Gastroesophageal sphincter (tissue), 4 donors: ENCODE results near the gene CIT. TPM values are rescaled to one million over a fixed set of nuclear protein-coding genes. Genes with fewer than 3 reads are reported as not detected.

Experiments
- ATAC-seq: fragments of 150-250 bp; one replicate; pipeline ENCODE4 v1.9.1; 2016; ENCODE audit warnings: mild to moderate bottlenecking, moderate library complexity
- H3K27ac ChIP-seq, 4 donors: fragments of 200-600 bp; sonication (generic) in 3 of 4; 1 replicate in 3 of 4; 2 replicates in 1 of 4; pipeline ENCODE4 v1.5.1; 2016 to 2019
- H3K27me3 ChIP-seq: fragments of 200-600 bp; sonication (generic); one replicate; pipeline ENCODE4 v1.5.1; 2019
- H3K36me3 ChIP-seq, 2 donors: fragments of 200-600 bp; sonication (generic); one replicate each; pipeline ENCODE4 v1.5.1; 2019; ENCODE audit warnings: control low read depth in 1 of 2
- H3K4me1 ChIP-seq, 3 donors: fragments of 200-600 bp; sonication (generic); 1 replicate in 2 of 3; 2 replicates in 1 of 3; pipeline ENCODE4 v1.5.1; 2016 to 2019; ENCODE audit warnings: control low read depth in 2 of 3
- H3K4me3 ChIP-seq, 2 donors: fragments of 200-600 bp; sonication (generic); one replicate each; pipeline ENCODE4 v1.5.1; 2019; ENCODE audit warnings: mild to moderate bottlenecking in 1 of 2, moderate library complexity in 1 of 2
- H3K9me3 ChIP-seq, 3 donors: fragments of 200-600 bp; sonication (generic); one replicate each; pipeline ENCODE4 v1.5.1; 2017 to 2019; ENCODE audit warnings: control low read depth in 2 of 3
- CTCF ChIP-seq, 4 experiments: fragments of 200-600 bp in 2 of 4; fragments of 450-650 bp in 2 of 4; sonication (generic) in 1 of 4; IDR thresholded peaks; one replicate each; pipeline ENCODE4 v1.5.1; 2017 to 2019; ENCODE audit warnings: antibody characterized with exemption in 4 of 4, mild to moderate bottlenecking in 2 of 4, moderate library complexity in 2 of 4
- EP300 ChIP-seq: sonication (generic); formaldehyde crosslinking; IDR thresholded peaks from one replicate; pipeline ENCODE4 v1.6.1; 2017; ENCODE audit warnings: antibody characterized with exemption, mild to moderate bottlenecking
- POLR2A ChIP-seq, 2 donors: fragments of 450-650 bp; IDR thresholded peaks; one replicate each; pipeline ENCODE4 v1.6.1; 2017; ENCODE audit warnings: antibody characterized with exemption in 2 of 2, mild to moderate bottlenecking in 2 of 2, moderate library complexity in 1 of 2
- POLR2AphosphoS5 ChIP-seq: sonication (generic); formaldehyde crosslinking; IDR thresholded peaks from one replicate; pipeline ENCODE4 v1.6.1; 2017; ENCODE audit warnings: antibody characterized with exemption
- WGBS, 2 donors: methylation state at CpG; one replicate each; pipeline ENCODE4 v1.1.5; 2018; ENCODE audit warnings: low coverage in 1 of 2; 5-methylcytosine and 5-hydroxymethylcytosine counted together
- total RNA-seq, 4 donors: library from RNA; depleted of rRNA; stranded (reverse); fragments of >200 nt; gene quantifications; one replicate each; pipeline ENCODE4 v1.1.0, GENCODE V29; 2016

Gene CIT
- total RNA-seq, 4 donors from 2014 or later, result 3.8 to 9.7 (median 6.6) TPM

- peaks cover 7 to 48% of the 10 kb centered on the region in 2 donors for H3K36me3 ChIP-seq
- peaks cover 0 to 5% (median 0%) of the 10 kb centered on the region in 3 donors for H3K4me1 ChIP-seq
- no peaks in the 10 kb centered on the region for H3K9me3 ChIP-seq
- no peak overlapping the region for H3K4me3 ChIP-seq
- TF ChIP-seq POLR2AphosphoS5 (no peak), CTCF (IDR thresholded peaks at IDR 0.05) (no peak), EP300 (no peak), POLR2A (IDR thresholded peaks at IDR 0.05) (no peak)
- no peak for ATAC-seq
- H3K27me3 ChIP-seq, result no peaks in the 10 kb centered on the region
- H3K27ac ChIP-seq, result no peak overlapping the region
- 54 to 86% methylated on average over 3 of the region's 3 CpGs for WGBS, 2 donors
Measured at GRCh38 chr12:119682639-119683252, 194.4 kb downstream of the CIT start.

- TF ChIP-seq POLR2AphosphoS5 (no peak), EP300 (no peak), CTCF (IDR thresholded peaks at IDR 0.05) (no peak), POLR2A (IDR thresholded peaks at IDR 0.05) (no peak)
- no peaks in the 10 kb centered on the region for H3K4me1 ChIP-seq
- no peaks in the 10 kb centered on the region for H3K27me3 ChIP-seq
- no peaks in the 10 kb centered on the region for H3K9me3 ChIP-seq
- peak overlapping the region in 1 of 4 donors; percentile 5 for H3K27ac ChIP-seq
- WGBS, 2 donors, result 86 to 95% methylated on average over 2 to 8 of the region's 9 CpGs
- no peak overlapping the region for H3K4me3 ChIP-seq
- ATAC-seq, result no peak
- H3K36me3 ChIP-seq, result peaks cover 7 to 56% of the 10 kb centered on the region in 2 donors
Measured at GRCh38 chr12:119681728-119682638, 195.1 kb downstream of the CIT start.

- ATAC-seq, result no peak
- WGBS, 2 donors, result 96 to 100% methylated on average over 4 to 7 of the region's 8 CpGs
- no peak overlapping the region for H3K27ac ChIP-seq
- H3K36me3 ChIP-seq, result peaks cover 7 to 65% of the 10 kb centered on the region in 2 donors
- H3K4me1 ChIP-seq, result no peaks in the 10 kb centered on the region
- no peak for TF ChIP-seq EP300
- no peak for TF ChIP-seq POLR2AphosphoS5
- no peak for TF ChIP-seq POLR2A (IDR thresholded peaks at IDR 0.05)
- H3K27me3 ChIP-seq, result no peaks in the 10 kb centered on the region
- H3K9me3 ChIP-seq, result no peaks in the 10 kb centered on the region
- H3K4me3 ChIP-seq, result no peak overlapping the region
Measured at GRCh38 chr12:119681111-119681510, 196.0 kb downstream of the CIT start.

- no peak for TF ChIP-seq EP300
- TF ChIP-seq POLR2AphosphoS5, result no peak
- TF ChIP-seq CTCF (IDR thresholded peaks at IDR 0.05), result no peak
- TF ChIP-seq POLR2A (IDR thresholded peaks at IDR 0.05), result no peak
- no peak for ATAC-seq
- H3K4me3 ChIP-seq, result no peak overlapping the region
- 87 to 94% methylated on average over 2 to 5 of the region's 10 CpGs for WGBS, 2 donors
- H3K4me1 ChIP-seq, result peaks cover 0 to under 1% (median 0%) of the 10 kb centered on the region in 3 donors
- no peaks in the 10 kb centered on the region for H3K9me3 ChIP-seq
- peaks cover 7 to 81% of the 10 kb centered on the region in 2 donors for H3K36me3 ChIP-seq
- no peak overlapping the region for H3K27ac ChIP-seq
- H3K27me3 ChIP-seq, result no peaks in the 10 kb centered on the region
Measured at GRCh38 chr12:119679490-119679889, 197.6 kb downstream of the CIT start.

GRCh38 chr12:119679081-119679480, 198.0 kb downstream of the CIT start:
- Histone ChIP-seq H3K36me3 (peaks cover 7 to 85% of the 10 kb centered on the region in 2 donors), H3K4me1 (peaks cover 0 to 4% (median 0%) of the 10 kb centered on the region in 3 donors), H3K4me3 (no peak overlapping the region), H3K9me3 (no peaks in the 10 kb centered on the region), H3K27ac (no peak overlapping the region), H3K27me3 (no peaks in the 10 kb centered on the region)
- no peak for TF ChIP-seq POLR2AphosphoS5
- TF ChIP-seq CTCF (IDR thresholded peaks at IDR 0.05), result no peak
- TF ChIP-seq EP300, result no peak
- no peak for TF ChIP-seq POLR2A (IDR thresholded peaks at IDR 0.05)
- 84 to 96% methylated on average over 5 of the region's 5 CpGs for WGBS, 2 donors
- ATAC-seq, result no peak
